ENCODE results near the gene TMEM219. TPM values are rescaled to one million over a fixed set of nuclear protein-coding genes. Genes with fewer than 3 reads are reported as not detected.
A peak's percentile ranks its signal among the peaks of the same experiment; 100 is the strongest.

Gene TMEM219
- total RNA-seq, 1 donor from 2014 or later = 35.0 TPM

DNA sequence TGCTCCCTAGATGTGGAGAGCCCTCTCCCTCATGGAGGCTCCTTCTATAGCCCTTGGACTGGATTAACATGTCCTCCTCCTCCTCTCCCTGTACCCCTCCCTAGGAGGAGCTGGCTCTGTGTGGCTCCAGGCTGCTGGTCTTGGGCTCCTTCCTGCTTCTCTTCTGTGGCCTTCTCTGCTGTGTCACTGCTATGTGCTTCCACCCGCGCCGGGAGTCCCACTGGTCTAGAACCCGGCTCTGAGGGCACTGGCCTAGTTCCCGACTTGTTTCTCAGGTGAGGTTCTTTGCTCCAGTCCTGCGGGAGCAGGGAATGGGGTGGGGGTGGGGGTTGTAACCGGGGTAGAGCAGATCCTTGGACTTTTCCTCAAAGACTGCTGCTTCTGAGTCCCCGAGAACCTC lies 9.4 kb downstream of the TMEM219 start:
- Histone ChIP-seq H3K27ac (ENCODE audit: low read depth, low read length) (no peak overlapping the region), H3K9me3 (ENCODE audit: control insufficient read depth in 3 of 3, low read length in 3 of 3) (no peaks in the 10 kb centered on the region), H3K4me1 (ENCODE audit: control insufficient read depth in 3 of 3, insufficient read depth in 3 of 3, low read length in 3 of 3) (peaks cover 23 to 27% (median 25%) of the 10 kb centered on the region in 3 donors), H3K36me3 (ENCODE audit: control insufficient read depth in 3 of 3, insufficient read depth in 3 of 3, low read length in 3 of 3) (peaks cover 20 to 29% (median 20%) of the 10 kb centered on the region in 3 donors), H3K4me3 (ENCODE audit: low read length in 3 of 3) (no peak overlapping the region), H3K27me3 (ENCODE audit: control insufficient read depth in 3 of 3, insufficient read depth in 3 of 3, low read length in 3 of 3) (no peaks in the 10 kb centered on the region), H3K9ac (ENCODE audit: low read depth in 1 of 3, low read length in 3 of 3) (no peak overlapping the region)

DNA sequence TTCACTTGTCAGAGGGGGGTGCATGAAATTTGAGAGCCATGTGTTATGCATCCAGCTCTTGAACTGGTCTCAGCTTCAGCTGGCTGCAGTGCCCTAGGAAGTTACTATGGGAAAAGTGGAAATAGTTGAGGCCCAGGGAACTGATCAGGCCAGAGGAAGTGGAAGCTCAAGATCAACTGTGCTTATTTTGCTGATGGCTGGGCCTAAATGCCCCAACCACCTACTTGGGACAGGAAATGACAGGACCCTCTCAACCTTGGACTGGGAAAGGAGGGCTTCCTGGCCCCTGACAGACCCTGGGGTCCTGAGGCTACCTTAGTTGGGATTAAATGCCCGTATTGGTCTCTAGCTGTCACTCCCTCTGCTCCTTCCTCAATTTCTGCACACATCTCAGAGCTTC lies 10.6 kb downstream of the TMEM219 start:
- H3K36me3 ChIP-seq (ENCODE audit: control insufficient read depth in 3 of 3, insufficient read depth in 3 of 3, low read length in 3 of 3) = peaks cover 20 to 30% (median 20%) of the 10 kb centered on the region in 3 donors
- no peaks in the 10 kb centered on the region for H3K27me3 ChIP-seq (ENCODE audit: control insufficient read depth in 3 of 3, insufficient read depth in 3 of 3, low read length in 3 of 3)
- H3K4me1 ChIP-seq (ENCODE audit: control insufficient read depth in 3 of 3, insufficient read depth in 3 of 3, low read length in 3 of 3) = peaks cover 35 to 38% (median 37%) of the 10 kb centered on the region in 3 donors
- no peak overlapping the region for H3K27ac ChIP-seq (ENCODE audit: low read depth, low read length)
- H3K9me3 ChIP-seq (ENCODE audit: control insufficient read depth in 3 of 3, low read length in 3 of 3) = no peaks in the 10 kb centered on the region
- H3K9ac ChIP-seq (ENCODE audit: low read depth in 1 of 3, low read length in 3 of 3) = no peak overlapping the region
- H3K4me3 ChIP-seq (ENCODE audit: low read length in 3 of 3) = no peak overlapping the region

- Histone ChIP-seq H3K9me3 (ENCODE audit: control insufficient read depth in 3 of 3, low read length in 3 of 3) (no peaks in the 10 kb centered on the region), H3K4me1 (ENCODE audit: control insufficient read depth in 3 of 3, insufficient read depth in 3 of 3, low read length in 3 of 3) (peaks cover 38 to 40% (median 39%) of the 10 kb centered on the region in 3 donors), H3K27ac (ENCODE audit: low read depth, low read length) (peak overlapping the region; percentile 96), H3K27me3 (ENCODE audit: control insufficient read depth in 3 of 3, insufficient read depth in 3 of 3, low read length in 3 of 3) (no peaks in the 10 kb centered on the region), H3K9ac (ENCODE audit: low read depth in 1 of 3, low read length in 3 of 3) (peak overlapping the region in 1 of 3 donors; percentile 96), H3K4me3 (ENCODE audit: low read length in 3 of 3) (peak overlapping the region; percentile 8 to 94 (median 93)), H3K36me3 (ENCODE audit: control insufficient read depth in 3 of 3, insufficient read depth in 3 of 3, low read length in 3 of 3) (peaks cover 21 to 32% (median 22%) of the 10 kb centered on the region in 3 donors)
Observed at GRCh38 chr16:29972992-29973383, 11.1 kb downstream of the TMEM219 start.

- Histone ChIP-seq H3K4me1 (ENCODE audit: control insufficient read depth in 3 of 3, insufficient read depth in 3 of 3, low read length in 3 of 3) (peaks cover 38 to 46% (median 44%) of the 10 kb centered on the region in 3 donors), H3K27me3 (ENCODE audit: control insufficient read depth in 3 of 3, insufficient read depth in 3 of 3, low read length in 3 of 3) (no peaks in the 10 kb centered on the region), H3K9ac (ENCODE audit: low read depth in 1 of 3, low read length in 3 of 3) (peak within 1 kb of the TSS; percentile 85 to 96 (median 96)), H3K9me3 (ENCODE audit: control insufficient read depth in 3 of 3, low read length in 3 of 3) (no peaks in the 10 kb centered on the region), H3K4me3 (ENCODE audit: low read length in 3 of 3) (peak within 1 kb of the TSS; percentile 90 to 94 (median 93)), H3K27ac (ENCODE audit: low read depth, low read length) (peak within 1 kb of the TSS; percentile 96), H3K36me3 (ENCODE audit: control insufficient read depth in 3 of 3, insufficient read depth in 3 of 3, low read length in 3 of 3) (peaks cover 20 to 32% (median 22%) of the 10 kb centered on the region in 3 donors)
Observed at GRCh38 chr16:29973384-29974246, 11.7 kb downstream of the TMEM219 start, which contains the start of gene TAOK2. Gene TAOK2, plus strand, starts transcription at chr16:29973868. Its CDS starts 3,905 bp downstream, at chr16:29977773.

GRCh38 chr16:29974291-29975133 lies 12.6 kb downstream of the TMEM219 start:
- H3K9me3 ChIP-seq (ENCODE audit: control insufficient read depth in 3 of 3, low read length in 3 of 3) = no peaks in the 10 kb centered on the region
- peak overlapping the region; percentile 90 to 94 (median 93) for H3K4me3 ChIP-seq (ENCODE audit: low read length in 3 of 3)
- peaks cover 24 to 35% (median 26%) of the 10 kb centered on the region in 3 donors for H3K36me3 ChIP-seq (ENCODE audit: control insufficient read depth in 3 of 3, insufficient read depth in 3 of 3, low read length in 3 of 3)
- H3K27me3 ChIP-seq (ENCODE audit: control insufficient read depth in 3 of 3, insufficient read depth in 3 of 3, low read length in 3 of 3) = no peaks in the 10 kb centered on the region
- H3K9ac ChIP-seq (ENCODE audit: low read depth in 1 of 3, low read length in 3 of 3) = peak overlapping the region; percentile 85 to 96 (median 96)
- peaks cover 38 to 49% (median 46%) of the 10 kb centered on the region in 3 donors for H3K4me1 ChIP-seq (ENCODE audit: control insufficient read depth in 3 of 3, insufficient read depth in 3 of 3, low read length in 3 of 3)
- H3K27ac ChIP-seq (ENCODE audit: low read depth, low read length) = peak overlapping the region; percentile 96

DNA sequence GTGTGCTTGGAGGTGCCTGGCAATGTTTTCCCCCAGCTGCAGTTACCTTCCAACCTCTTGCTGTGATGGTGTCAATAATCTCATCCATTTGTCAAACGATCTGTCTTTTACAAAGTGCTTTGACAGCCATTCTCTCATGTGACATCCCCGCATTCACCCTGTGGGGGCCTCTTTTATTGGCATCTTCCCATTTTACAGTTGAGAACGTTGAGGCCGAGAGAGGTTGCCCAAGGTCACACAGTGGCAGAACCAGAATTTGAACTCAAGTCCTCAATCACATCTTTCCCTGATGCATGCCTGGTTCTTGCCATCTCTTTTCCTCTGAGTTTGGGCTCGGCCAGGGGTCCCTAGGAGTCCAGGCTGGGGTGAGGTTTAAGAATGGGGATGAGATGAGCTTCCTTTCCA lies 13.3 kb downstream of the TMEM219 start:
- Histone ChIP-seq H3K27ac (ENCODE audit: low read depth, low read length) (peak overlapping the region; percentile 96), H3K4me1 (ENCODE audit: control insufficient read depth in 3 of 3, insufficient read depth in 3 of 3, low read length in 3 of 3) (peaks cover 38 to 49% (median 46%) of the 10 kb centered on the region in 3 donors), H3K9ac (ENCODE audit: low read depth in 1 of 3, low read length in 3 of 3) (peak overlapping the region; percentile 85 to 96 (median 96)), H3K36me3 (ENCODE audit: control insufficient read depth in 3 of 3, insufficient read depth in 3 of 3, low read length in 3 of 3) (peaks cover 28 to 38% (median 28%) of the 10 kb centered on the region in 3 donors), H3K9me3 (ENCODE audit: control insufficient read depth in 3 of 3, low read length in 3 of 3) (no peaks in the 10 kb centered on the region), H3K27me3 (ENCODE audit: control insufficient read depth in 3 of 3, insufficient read depth in 3 of 3, low read length in 3 of 3) (no peaks in the 10 kb centered on the region), H3K4me3 (ENCODE audit: low read length in 3 of 3) (peak overlapping the region; percentile 90 to 94 (median 93))

DNA sequence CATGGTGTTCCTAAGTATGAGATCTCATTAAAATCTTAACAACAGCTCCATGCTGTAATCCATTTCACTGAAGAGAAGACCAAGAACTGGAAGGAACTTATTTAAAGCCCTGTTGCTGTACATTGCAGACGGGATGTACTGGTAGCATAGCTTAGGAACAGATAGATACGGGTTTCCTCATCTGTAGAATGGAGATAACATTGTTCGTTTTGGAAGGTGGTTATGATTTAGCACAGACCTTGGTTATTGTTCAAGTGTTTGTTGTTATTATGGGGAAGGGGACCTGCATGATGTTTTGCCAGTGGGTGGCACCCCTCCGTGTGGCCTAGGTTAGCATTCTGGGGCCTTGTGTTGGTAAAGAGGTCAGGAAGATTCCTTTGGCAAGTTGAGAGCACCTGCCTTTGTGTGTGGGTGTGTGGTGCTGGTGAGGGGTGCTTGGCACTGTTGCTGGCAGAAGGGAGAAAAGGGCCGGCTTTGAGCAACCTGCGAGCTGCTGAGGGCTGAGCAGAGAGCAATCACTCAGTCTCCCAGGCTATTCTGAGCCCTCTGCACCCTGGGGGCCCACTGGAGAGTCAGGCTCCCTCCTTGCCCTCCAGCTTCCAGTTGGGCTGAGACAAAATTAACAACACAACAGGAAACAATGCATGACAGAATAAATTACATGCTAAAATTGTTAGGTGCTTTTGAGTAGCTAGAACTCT lies 14.1 kb downstream of the TMEM219 start:
- Histone ChIP-seq H3K9me3 (ENCODE audit: control insufficient read depth in 3 of 3, low read length in 3 of 3) (no peaks in the 10 kb centered on the region), H3K4me1 (ENCODE audit: control insufficient read depth in 3 of 3, insufficient read depth in 3 of 3, low read length in 3 of 3) (peaks cover 38 to 49% (median 46%) of the 10 kb centered on the region in 3 donors), H3K4me3 (ENCODE audit: low read length in 3 of 3) (peak overlapping the region; percentile 90 to 94 (median 93)), H3K9ac (ENCODE audit: low read depth in 1 of 3, low read length in 3 of 3) (peak overlapping the region; percentile 85 to 96 (median 96)), H3K27ac (ENCODE audit: low read depth, low read length) (peak overlapping the region; percentile 96), H3K27me3 (ENCODE audit: control insufficient read depth in 3 of 3, insufficient read depth in 3 of 3, low read length in 3 of 3) (no peaks in the 10 kb centered on the region), H3K36me3 (ENCODE audit: control insufficient read depth in 3 of 3, insufficient read depth in 3 of 3, low read length in 3 of 3) (peaks cover 31 to 44% (median 36%) of the 10 kb centered on the region in 3 donors)

- Histone ChIP-seq H3K27me3 (ENCODE audit: control insufficient read depth in 3 of 3, insufficient read depth in 3 of 3, low read length in 3 of 3) (no peaks in the 10 kb centered on the region), H3K36me3 (ENCODE audit: control insufficient read depth in 3 of 3, insufficient read depth in 3 of 3, low read length in 3 of 3) (peaks cover 41 to 52% (median 45%) of the 10 kb centered on the region in 3 donors), H3K4me3 (ENCODE audit: low read length in 3 of 3) (peak overlapping the region; percentile 36 to 94 (median 90)), H3K9ac (ENCODE audit: low read depth in 1 of 3, low read length in 3 of 3) (peak overlapping the region in 2 of 3 donors; percentile 8 to 85), H3K27ac (ENCODE audit: low read depth, low read length) (peak overlapping the region; percentile 59), H3K4me1 (ENCODE audit: control insufficient read depth in 3 of 3, insufficient read depth in 3 of 3, low read length in 3 of 3) (peaks cover 38 to 49% (median 46%) of the 10 kb centered on the region in 3 donors), H3K9me3 (ENCODE audit: control insufficient read depth in 3 of 3, low read length in 3 of 3) (no peaks in the 10 kb centered on the region)
Observed at GRCh38 chr16:29977063-29977825, 15.4 kb downstream of the TMEM219 start.

Data from skeletal muscle tissue (tissue), 4 donors.